IMR-90 (cell line): ENCODE results near the gene SMIM21. TPM values are rescaled to one million over a fixed set of nuclear protein-coding genes. Genes with fewer than 3 reads are reported as not detected.
A peak's percentile ranks its signal among the peaks of the same experiment; 100 is the strongest.

ENCODE experiments used
- ATAC-seq: fragments of 200-7000 bp; cut with Tn5 transposase; 2 replicates; pipeline ENCODE4 v1.9.1; 2020; ENCODE audit warnings: low read depth, mild to moderate bottlenecking, moderate library complexity
- BruUV-seq: library from RNA; stranded (reverse); fragments of 400-500 nt; replicated peaks from 2 replicates; lab custom pipeline; 2021; lab: Mats Ljungman, UMichigan
- CTCF ChIA-PET: fragments of 300-600 bp; formaldehyde crosslinking; extraction: SDS; loops from one replicate; lab custom pipeline; 2021; ENCODE audit warnings: antibody characterized with exemption; lab: Yijun Ruan, JAX
- POLR2A ChIA-PET: fragments of 300-600 bp; sonication (Branson Sonifier 250); formaldehyde crosslinking; loops from one replicate; lab custom pipeline; 2022; ENCODE audit warnings: antibody characterized with exemption; ENCODE audit not compliant: unreplicated experiment; lab: Charles Lee
- DNase-seq: peaks from one replicate; pipeline ENCODE4 v3.0.0; 2013
- H2AFZ ChIP-seq: replicated peaks from 2 replicates; pipeline ENCODE3; 2013; ENCODE audit warnings: low read length, mild to moderate bottlenecking; ENCODE audit not compliant: poor library complexity
- H2AK5ac ChIP-seq: 2 replicates; pipeline ENCODE4 v1.6.1; 2013; ENCODE audit warnings: low read depth, low read length, inconsistent platforms
- H2AK9ac ChIP-seq: replicated peaks from 2 replicates; pipeline ENCODE3; 2013; ENCODE audit warnings: mild to moderate bottlenecking, low read depth, low read length, moderate library complexity; ENCODE audit not compliant: poor library complexity
- H2BK120ac ChIP-seq: 2 replicates; pipeline ENCODE4 v1.6.1; 2013; ENCODE audit warnings: low read depth, low read length, inconsistent platforms
- H2BK15ac ChIP-seq: 3 replicates; pipeline ENCODE4 v1.6.1; 2013; ENCODE audit warnings: low read depth, low read length, inconsistent platforms
- H2BK20ac ChIP-seq: 2 replicates; pipeline ENCODE4 v1.6.1; 2013; ENCODE audit warnings: low read depth, mild to moderate bottlenecking, inconsistent platforms, low read length, moderate library complexity
- H2BK5ac ChIP-seq: 2 replicates; pipeline ENCODE4 v1.6.1; 2013; ENCODE audit warnings: mild to moderate bottlenecking, low read depth, low read length, inconsistent platforms; ENCODE audit not compliant: poor library complexity, severe bottlenecking
- H3K14ac ChIP-seq: replicated peaks from 2 replicates; pipeline ENCODE4 v1.6.1; 2013; ENCODE audit warnings: low read depth, low read length, inconsistent platforms
- H3K18ac ChIP-seq: 2 replicates; pipeline ENCODE4 v1.6.1; 2013; ENCODE audit warnings: low read depth, low read length, control low read depth
- H3K23ac ChIP-seq: 2 replicates; pipeline ENCODE4 v1.6.1; 2013; ENCODE audit warnings: low read depth, low read length, inconsistent platforms
- H3K27ac ChIP-seq: 2 replicates; pipeline ENCODE4 v1.5.1; 2013; ENCODE audit warnings: mild to moderate bottlenecking, control low read depth, low read length; ENCODE audit not compliant: insufficient read depth
- H3K27me3 ChIP-seq: 2 replicates; pipeline ENCODE4 v1.6.1; 2013; ENCODE audit warnings: low read length; ENCODE audit not compliant: control insufficient read depth, insufficient read depth
- H3K36me3 ChIP-seq: 2 replicates; pipeline ENCODE4 v1.6.1; 2013; ENCODE audit warnings: low read length, mixed read lengths; ENCODE audit not compliant: control insufficient read depth, insufficient read depth
- H3K4ac ChIP-seq: 2 replicates; pipeline ENCODE4 v1.6.1; 2013; ENCODE audit warnings: low read depth, low read length, inconsistent platforms
- H3K4me1 ChIP-seq: 2 replicates; pipeline ENCODE4 v1.6.1; 2013; ENCODE audit warnings: low read length, mixed read lengths; ENCODE audit not compliant: control insufficient read depth, insufficient read depth
- H3K4me2 ChIP-seq: 2 replicates; pipeline ENCODE4 v1.6.1; 2013; ENCODE audit warnings: low read depth, mild to moderate bottlenecking, control low read depth, low read length, moderate library complexity
- H3K4me3 ChIP-seq: 2 replicates; pipeline ENCODE4 v1.5.1; 2013; ENCODE audit warnings: low read depth, mild to moderate bottlenecking, control low read depth, low read length, moderate library complexity; ENCODE audit not compliant: insufficient read depth
- H3K56ac ChIP-seq: 2 replicates; pipeline ENCODE4 v1.6.1; 2013; ENCODE audit warnings: low read length, inconsistent platforms; ENCODE audit not compliant: insufficient read depth; ENCODE audit errors: extremely low read depth
- H3K79me1 ChIP-seq, 2 experiments: 2 replicates each; pipeline ENCODE4 v1.6.1; 2013; ENCODE audit warnings: low read length in 2 of 2, inconsistent platforms in 1 of 2, low read depth in 1 of 2
- H3K9ac ChIP-seq: 2 replicates; pipeline ENCODE4 v1.6.1; 2013; ENCODE audit warnings: low read depth, low read length, control low read depth
- H3K9me1 ChIP-seq: 2 replicates; pipeline ENCODE4 v1.6.1; 2013; ENCODE audit warnings: low read length, inconsistent platforms; ENCODE audit not compliant: insufficient read depth
- H3K9me3 ChIP-seq: 2 replicates; pipeline ENCODE4 v1.6.1; 2013; ENCODE audit warnings: low read length; ENCODE audit not compliant: control insufficient read depth, insufficient read depth
- H4K20me1 ChIP-seq: 2 replicates; pipeline ENCODE4 v1.6.1; 2013; ENCODE audit warnings: low read length, inconsistent platforms; ENCODE audit not compliant: insufficient read depth
- H4K5ac ChIP-seq: 2 replicates; pipeline ENCODE4 v1.6.1; 2013; ENCODE audit warnings: mild to moderate bottlenecking, low read depth, low read length, control low read depth
- H4K8ac ChIP-seq, 2 experiments: 2 replicates each; pipeline ENCODE4 v1.6.1; 2013; ENCODE audit warnings: low read depth in 2 of 2, low read length in 2 of 2, control low read depth in 1 of 2, inconsistent platforms in 1 of 2
- H4K91ac ChIP-seq: 2 replicates; pipeline ENCODE4 v1.6.1; 2013; ENCODE audit warnings: low read depth, low read length, inconsistent platforms; ENCODE audit not compliant: insufficient read depth
- CEBPB ChIP-seq: IDR thresholded peaks from 2 replicates; pipeline ENCODE4 v1.6.1; 2012; ENCODE audit warnings: low read depth, low read length, improper control_type of control experiment
- MAFK ChIP-seq: IDR thresholded peaks from 2 replicates; pipeline ENCODE4 v1.6.1; 2012; ENCODE audit warnings: low read depth, low read length, improper control_type of control experiment
- WGBS, 2 experiments: methylation state at CpG; one replicate each; pipeline versions ENCODE4 v1.1.5 to v1.1.7; 2013; ENCODE audit warnings: missing lambda C conversion rate in 2 of 2; ENCODE audit not compliant: insufficient read length in 1 of 2; ENCODE audit errors: extremely low coverage in 2 of 2; 5-methylcytosine and 5-hydroxymethylcytosine counted together
- dilution Hi-C: fragments of 300-500 bp; cut with HindIII; formaldehyde crosslinking; loops from one replicate; pipeline ENCODE4 v1.14.3; 2018; ENCODE audit warnings: low sequenced_read_pairs; ENCODE audit not compliant: unreplicated experiment
- in situ Hi-C: fragments of 300-500 bp; cut with MboI; formaldehyde crosslinking; loops from 3 replicates; pipeline ENCODE4 v1.14.3; 2019; ENCODE audit warnings: low sequenced_read_pairs, inconsistent platforms, mixed read lengths
- intact Hi-C: fragments of 100-400 bp; cut with micrococcal nuclease; formaldehyde crosslinking; loops from 2 replicates; pipeline ENCODE4 v1.10.0; 2022
- polyA plus RNA-seq, 3 experiments: library from polyadenylated mRNA; depleted of rRNA; stranded (reverse); fragments of >200 nt; gene quantifications; 2 replicates each; pipeline ENCODE4 v1.2.3, GENCODE V29; 2012; ENCODE audit warnings: low replicate concordance in 1 of 3
- total RNA-seq: library from RNA; depleted of rRNA; stranded (reverse); fragments of >200 nt; gene quantifications from 2 replicates; pipeline ENCODE4 v1.2.3, GENCODE V29; 2012

Gene SMIM21
- total and polyA plus RNA-seq, 2 of the 4 experiments (the other 2 are of a cell fraction): not detected

DNA sequence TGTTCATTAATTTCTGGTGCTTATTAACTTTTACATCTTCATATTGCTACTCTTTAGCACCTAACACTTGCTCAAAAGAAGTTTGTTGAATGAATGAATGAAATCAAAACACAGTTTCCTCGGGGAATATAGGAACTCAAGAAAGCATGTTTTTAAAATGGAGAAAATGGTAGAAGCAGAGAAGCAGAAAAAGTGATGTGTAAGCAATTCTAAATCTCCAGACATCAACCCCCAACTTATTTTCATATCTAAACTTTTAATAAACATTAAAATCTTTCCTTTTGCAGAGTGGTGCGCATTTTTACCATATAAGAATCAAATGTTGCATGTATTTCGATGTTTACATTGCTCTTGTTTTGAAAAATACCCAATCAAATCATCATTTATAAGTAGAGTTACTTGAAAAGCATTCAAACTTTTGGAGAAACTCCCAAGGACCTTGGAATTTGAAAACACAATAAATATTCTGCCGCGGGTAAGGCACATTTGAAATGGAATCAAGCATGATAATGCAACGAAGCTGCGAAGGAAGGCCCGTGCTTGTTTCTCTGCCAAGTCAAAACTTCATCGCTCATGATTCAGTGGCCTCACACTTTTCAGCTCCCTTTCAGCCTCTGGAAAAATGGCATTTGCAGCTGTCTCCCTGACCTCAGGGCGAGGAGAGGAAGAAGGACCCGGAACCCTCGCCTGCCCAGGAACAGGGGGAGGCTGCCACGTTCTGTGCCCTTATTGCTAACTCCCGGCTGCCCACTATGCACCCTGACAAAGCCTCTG lies 26.7 kb upstream of the SMIM21 start:
- ChIA-PET POLR2A (no interaction called here), CTCF (interaction anchor here (1.3 kb wide), 1 partner anchor 8 kb away, joined by 3 read pairs; no protein-coding TSS in a partner anchor)
- H2AK9ac ChIP-seq: no peak overlapping the region
- no peak overlapping the region for H3K23ac ChIP-seq
- H4K8ac ChIP-seq: no peak overlapping the region
- no peak overlapping the region for H4K91ac ChIP-seq
- H4K5ac ChIP-seq: no peak overlapping the region
- peak overlapping the region; percentile 77 for H2AFZ ChIP-seq
- H3K9me3 ChIP-seq: no peaks in the 10 kb centered on the region
- no peak overlapping the region for H3K9ac ChIP-seq
- ATAC-seq (peak; percentile 49; the same call in 1 of the 2 replicates), DNase-seq (peak; percentile 23)
- no peak overlapping the region for H3K4me2 ChIP-seq
- H3K9me1 ChIP-seq: no peaks in the 10 kb centered on the region
- dilution Hi-C loops (no loop called here), intact Hi-C loops (no loop called here), in situ Hi-C loops (no loop called here)
- no peaks in the 10 kb centered on the region for H3K27me3 ChIP-seq
- peak; percentile 91 for TF ChIP-seq MAFK
- TF ChIP-seq CEBPB: no peak
- H3K14ac ChIP-seq: no peak overlapping the region
- no peak overlapping the region for H2BK120ac ChIP-seq
- H4K20me1 ChIP-seq: no peaks in the 10 kb centered on the region
- no TSS peak for BruUV-seq
- H2BK5ac ChIP-seq: no peak overlapping the region
- no peaks in the 10 kb centered on the region for H3K79me1 ChIP-seq
- no peak overlapping the region for H2AK5ac ChIP-seq
- peaks cover 4% of the 10 kb centered on the region; the same call in 1 of the 2 replicates for H3K4me1 ChIP-seq
- no peak overlapping the region for H2BK20ac ChIP-seq
- H3K4me3 ChIP-seq: no peak overlapping the region
- H3K27ac ChIP-seq: no peak overlapping the region
- H2BK15ac ChIP-seq: no peak overlapping the region; the same call in 2 of the 3 replicates
- H3K36me3 ChIP-seq: no peaks in the 10 kb centered on the region
- no peak overlapping the region for H3K4ac ChIP-seq
- no peak overlapping the region for H3K56ac ChIP-seq
- 24% methylated on average over 7 of the region's 14 CpGs; no CpG with 5 or more reads in 1 of the 2 experiments for WGBS, 2 experiments
- no peak overlapping the region; the same call in 1 of the 2 replicates for H3K18ac ChIP-seq
